HG02981 (cell line): ENCODE measurements around the gene VAMP7.
"Not testable (repeated sequence)": the region's sequence is repeated elsewhere in the genome, so short reads cannot be mapped to it uniquely, and the experiment has no call there.

Experiments used
- ATAC-seq: cut with Tn5 transposase; IDR thresholded peaks from one replicate; pipeline ENCODE4 v1.9.1; 2021; ENCODE audit warnings: mild to moderate bottlenecking, moderate library complexity; ENCODE audit not compliant: unreplicated experiment

The VAMP7 gene

GRCh38 chrX:155900765-155901164 is 19.6 kb downstream of the VAMP7 start:
- no peak for ATAC-seq

DNA sequence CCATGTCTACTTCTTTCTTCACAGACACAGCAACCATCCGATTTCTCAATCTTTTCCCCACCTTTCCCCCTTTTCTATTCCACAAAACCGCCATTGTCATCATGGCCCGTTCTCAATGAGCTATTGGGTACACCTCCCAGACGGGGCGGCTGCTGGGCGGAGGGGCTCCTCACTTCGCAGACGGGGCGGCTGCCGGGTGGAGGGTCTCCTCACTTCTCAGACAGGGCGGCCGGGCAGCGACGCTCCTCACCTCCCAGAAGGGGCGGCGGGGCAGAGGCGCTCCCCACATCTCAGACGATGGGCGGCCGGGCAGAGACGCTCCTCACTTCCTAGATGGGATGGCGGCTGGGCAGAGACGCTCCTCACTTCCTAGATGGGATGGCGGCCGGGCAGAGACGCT is 26.5 kb downstream of the VAMP7 start:
- ATAC-seq: not testable (repeated sequence)

DNA sequence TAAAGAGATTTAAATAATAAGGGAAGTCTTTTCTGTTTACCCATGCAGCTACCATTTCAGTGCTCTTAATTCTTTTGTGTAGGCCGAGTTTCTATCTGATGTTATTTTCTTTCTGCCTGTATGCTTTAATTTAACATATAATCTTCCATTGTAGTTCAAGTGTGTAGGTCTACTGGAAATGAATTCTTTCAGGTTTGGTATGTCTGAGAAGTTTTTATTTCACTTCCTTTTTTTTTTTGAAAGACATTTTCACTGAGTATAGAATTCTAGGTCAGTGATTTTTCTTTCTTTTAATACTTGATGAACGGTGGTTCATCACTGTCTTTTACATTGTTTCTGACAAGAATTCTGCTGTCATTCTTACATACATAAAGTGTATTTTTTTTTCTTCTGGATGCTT is 42.1 kb downstream of the VAMP7 start:
- ATAC-seq: no peak

GRCh38 chrX:155930852-155931618 is 49.9 kb downstream of the VAMP7 start:
- ATAC-seq: not testable (repeated sequence)

DNA sequence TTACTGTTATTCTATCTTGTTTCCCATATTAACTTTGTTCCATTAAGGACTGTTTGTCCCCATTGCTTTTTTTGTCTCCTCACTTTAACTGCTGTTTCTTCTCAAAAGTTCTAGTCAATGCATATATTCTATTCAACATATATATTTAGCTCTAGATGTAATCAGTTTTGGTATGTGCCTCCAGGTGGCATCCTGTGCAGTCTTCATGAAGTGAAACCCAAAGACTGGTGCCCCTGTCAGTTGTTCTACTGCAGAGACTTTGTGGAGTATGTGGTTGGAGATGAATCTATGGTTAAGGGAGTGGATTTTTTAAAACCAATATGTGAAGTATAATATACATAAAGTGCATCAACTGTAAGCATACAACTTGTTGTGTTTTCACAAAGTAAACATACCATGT is 57.0 kb downstream of the VAMP7 start:
- ATAC-seq: no peak

DNA sequence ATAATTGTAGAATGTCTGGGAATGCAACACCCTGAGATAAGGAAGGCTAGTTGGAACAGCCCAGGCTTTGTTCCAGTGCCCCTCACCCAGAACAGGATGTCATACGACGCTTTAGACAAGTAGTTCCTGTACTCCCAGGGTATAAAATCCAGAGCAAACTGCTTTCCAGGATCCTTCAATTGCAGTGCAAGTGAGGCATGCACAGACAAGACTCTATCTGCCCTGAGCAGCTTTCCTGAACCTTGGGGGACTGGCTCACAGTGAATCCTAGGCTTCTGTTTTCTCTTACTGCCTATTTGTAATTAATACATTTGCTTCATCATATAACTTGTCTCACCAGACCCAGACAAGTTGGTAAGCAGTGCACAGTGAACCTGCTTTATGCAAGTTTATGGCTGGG is 68.0 kb downstream of the VAMP7 start:
- no peak for ATAC-seq

DNA sequence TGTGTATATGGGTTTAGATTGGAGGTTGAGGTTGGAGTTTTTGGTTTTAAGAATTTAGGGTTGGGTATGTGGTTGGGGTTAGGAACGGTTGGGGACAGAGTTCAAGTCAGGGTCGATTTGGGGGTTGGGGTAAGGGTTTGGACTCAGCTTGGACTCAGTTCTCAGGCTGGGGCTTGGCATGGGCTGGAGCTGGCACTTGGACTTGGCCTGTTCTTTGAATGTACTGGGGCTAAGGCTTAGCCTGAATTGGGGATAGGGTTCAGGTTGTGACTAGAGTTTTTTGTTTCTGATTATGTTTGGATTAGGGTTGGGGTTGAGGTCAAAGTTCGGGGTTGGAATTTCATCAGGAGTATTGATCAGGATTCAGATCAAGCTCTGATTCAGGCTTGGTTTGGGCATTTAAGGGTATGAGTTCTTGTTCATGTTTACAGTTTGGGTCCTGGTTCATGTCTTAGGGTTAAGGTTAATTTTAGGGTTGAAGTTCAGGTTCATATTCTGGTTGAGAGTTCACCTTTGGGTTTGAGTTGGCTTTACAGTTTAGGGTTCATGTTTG is 70.2 kb downstream of the VAMP7 start:
- ATAC-seq: no peak

GRCh38 chrX:155953055-155953454 is 71.9 kb downstream of the VAMP7 start:
- no peak for ATAC-seq

DNA sequence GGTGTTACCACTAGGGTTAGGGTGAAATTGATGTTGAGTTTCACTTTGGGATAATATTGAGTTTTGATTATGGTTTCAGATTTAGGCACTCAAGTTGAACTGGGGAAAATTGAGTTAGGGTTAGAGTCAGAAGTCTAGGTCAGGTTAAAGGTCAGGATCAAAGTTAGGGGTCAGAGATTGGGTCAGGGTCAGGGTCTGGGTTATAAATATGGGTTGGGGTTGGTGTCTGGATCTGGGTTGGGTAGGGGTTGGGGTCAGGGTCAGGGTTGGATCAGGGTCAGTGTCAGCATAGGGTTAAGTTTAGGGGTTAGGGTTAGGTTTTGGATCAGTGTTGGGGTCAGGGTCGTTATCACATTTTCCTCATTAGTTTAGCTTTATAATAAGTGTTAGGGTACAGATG is 73.6 kb downstream of the VAMP7 start:
- no peak for ATAC-seq

DNA sequence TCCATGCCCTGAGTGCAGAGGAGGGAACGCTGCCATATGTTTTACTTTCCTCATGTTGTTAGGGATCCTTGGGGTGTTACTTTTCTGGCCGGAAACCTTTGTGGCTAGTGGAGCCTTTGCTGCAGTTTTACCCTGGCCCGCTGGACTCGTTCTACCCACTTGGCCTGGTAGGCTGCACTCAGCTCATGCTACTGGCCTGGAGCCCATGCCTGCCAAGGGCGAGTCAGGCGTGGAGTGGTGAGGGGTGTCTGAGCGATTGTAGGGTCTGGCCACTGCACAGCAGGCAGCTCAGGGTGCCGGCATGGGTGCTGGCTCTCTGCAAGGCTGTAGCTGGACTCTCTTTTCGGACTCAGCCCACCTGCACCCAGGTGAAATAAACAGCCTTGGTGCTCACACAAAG is 75.0 kb downstream of the VAMP7 start:
- ATAC-seq: no peak

- ATAC-seq: no peak
Measured at GRCh38 chrX:155956649-155957048, 75.5 kb downstream of the VAMP7 start.

- ATAC-seq: no peak
Measured at GRCh38 chrX:155957843-155958242, 76.7 kb downstream of the VAMP7 start.

GRCh38 chrX:155959018-155959587 is 78.0 kb downstream of the VAMP7 start:
- no peak for ATAC-seq

GRCh38 chrX:155962906-155963305 is 81.8 kb downstream of the VAMP7 start:
- no peak for ATAC-seq

DNA sequence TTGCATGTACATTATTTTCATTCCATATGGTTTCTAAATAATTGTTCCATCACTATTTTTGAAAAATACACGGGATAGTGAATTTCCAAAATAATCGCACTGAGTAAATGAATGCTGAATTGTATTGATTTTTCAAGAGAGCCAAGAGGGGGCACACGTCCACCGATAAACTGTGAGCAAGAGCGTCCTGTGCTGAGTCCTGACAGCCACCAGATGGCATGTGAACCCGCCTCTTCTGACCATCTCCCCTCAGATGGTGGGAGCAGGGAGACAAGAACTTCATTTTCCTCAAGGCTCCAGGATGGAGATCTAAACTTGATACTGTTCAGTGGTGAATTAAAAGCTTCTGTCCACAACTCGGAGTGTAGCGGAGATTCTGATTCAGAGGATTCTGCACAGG is 85.7 kb downstream of the VAMP7 start:
- ATAC-seq: no peak

DNA sequence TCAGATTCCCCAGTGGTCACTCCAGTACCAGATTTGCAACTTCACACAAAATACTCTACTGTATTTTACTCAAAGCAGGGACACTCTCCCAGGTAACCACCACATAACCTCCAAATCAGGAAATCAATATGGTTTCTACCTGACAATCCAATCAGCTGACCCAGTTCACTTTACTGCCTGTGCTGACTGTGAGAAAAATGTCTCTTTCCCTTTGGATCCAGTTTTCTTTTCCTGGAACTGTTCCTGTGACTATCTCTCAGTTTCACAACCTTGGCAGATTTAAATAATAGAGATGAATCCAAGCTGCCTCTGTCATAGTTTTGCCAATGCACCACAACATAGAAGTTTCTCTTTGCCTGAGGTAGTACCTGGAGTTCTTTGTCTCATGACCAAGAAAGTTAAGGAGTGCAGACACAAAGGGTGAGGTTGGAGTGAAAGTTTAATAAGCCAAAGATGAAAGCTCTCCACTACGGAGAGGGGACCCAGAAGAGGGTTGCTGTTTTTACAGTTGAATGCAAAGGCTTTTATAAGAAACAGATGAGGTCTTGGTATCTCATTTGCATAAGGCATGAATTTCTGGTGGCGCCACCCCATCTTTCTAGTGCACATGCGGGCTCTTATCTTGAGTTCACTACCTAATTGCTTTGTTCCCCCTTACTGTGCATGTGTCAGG is 86.6 kb downstream of the VAMP7 start:
- ATAC-seq: no peak

DNA sequence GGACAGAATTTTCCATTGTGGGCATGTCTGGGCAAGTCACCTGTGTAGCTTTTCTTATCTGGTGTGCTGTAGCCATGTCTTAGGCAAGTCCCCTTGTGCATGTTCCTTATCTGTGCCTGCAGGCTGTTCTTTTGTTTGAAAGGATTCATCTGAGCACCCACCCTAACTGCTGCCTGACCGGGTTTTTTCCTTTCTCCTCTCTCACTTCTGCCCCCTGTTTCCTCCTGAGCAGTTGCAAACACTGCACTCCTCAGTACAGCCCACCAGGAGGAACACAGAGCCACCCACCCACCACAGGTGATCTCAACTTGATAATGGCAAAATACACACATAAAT is 87.1 kb downstream of the VAMP7 start:
- no peak for ATAC-seq

- ATAC-seq: no peak
Measured at GRCh38 chrX:155968791-155969190, 87.6 kb downstream of the VAMP7 start.

DNA sequence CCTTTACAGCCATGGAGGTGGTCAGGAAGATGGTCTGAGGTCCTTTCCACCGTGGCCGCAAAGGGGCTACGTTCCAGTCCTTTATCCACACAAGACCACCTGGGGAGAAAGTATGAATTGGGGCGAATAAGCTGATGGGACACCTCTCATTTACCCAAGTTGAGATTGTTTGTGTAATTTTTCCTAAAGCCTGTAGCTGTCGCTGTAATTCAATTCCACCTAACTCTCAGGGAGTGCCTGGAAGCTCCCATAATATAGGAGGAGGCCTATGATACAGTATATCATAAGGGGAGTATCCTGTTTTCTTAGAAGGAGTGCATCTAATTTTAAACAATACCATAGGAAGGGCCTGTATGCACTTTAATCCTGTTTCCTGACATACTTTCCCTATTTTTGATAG is 90.5 kb downstream of the VAMP7 start:
- ATAC-seq: not testable (repeated sequence)

DNA sequence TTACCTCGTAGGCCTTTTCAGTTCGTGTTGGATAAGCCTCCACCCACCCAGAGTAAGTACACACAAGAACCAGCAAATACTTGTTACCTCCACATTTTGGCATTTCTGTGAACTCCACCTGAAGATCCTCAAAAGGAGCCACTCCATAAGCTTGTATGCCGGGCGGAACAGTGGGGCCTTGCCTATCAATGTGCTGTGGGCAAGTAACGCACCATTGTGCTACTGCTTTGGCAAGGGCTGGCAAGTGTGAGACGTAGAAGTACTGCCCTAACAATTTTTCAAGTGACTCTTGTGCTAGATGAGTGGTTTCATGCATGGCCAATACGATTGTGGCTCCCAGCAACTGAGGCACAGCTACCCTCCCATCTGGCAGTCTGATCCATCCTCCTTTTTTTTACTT is 91.1 kb downstream of the VAMP7 start:
- not testable (repeated sequence) for ATAC-seq

DNA sequence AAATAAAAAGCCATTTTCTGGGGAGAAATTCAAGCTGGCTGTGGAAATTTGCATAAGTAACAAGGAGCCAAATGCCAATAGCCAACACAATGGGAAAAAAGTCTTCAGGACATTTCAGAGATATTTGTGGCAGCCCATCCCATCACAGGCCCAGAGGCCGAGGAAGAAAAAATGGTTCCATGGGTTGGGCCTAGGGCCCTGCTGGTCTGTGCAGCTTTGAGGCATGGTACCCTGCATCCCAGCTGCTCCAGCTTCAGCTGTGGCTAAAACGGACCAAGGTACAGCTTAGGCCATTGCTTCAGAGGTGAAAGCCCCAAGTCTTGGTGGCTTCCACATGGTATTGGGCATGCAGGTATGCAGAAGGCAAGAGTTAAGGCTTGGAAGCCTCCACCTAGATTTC is 102.2 kb downstream of the VAMP7 start:
- ATAC-seq: no peak

DNA sequence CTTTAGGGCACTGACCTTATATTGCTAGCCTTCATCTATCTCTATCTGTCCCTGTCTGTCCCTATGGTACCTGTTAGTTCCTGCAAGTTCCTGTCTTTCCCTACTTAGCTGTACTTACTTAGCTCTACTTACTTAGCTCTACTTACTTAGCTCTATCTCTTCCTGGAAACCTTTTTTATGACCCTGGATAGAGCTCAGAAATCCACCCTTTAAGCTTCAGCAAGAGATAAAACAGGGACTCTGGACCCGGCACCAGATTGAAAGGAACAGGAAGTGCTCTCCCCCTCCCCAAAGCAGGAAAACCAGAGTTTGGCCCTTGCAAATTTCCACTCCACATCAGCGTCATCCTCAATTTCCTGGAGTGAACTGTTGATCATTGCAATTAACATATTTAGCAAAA is 104.1 kb downstream of the VAMP7 start:
- ATAC-seq: no peak
